Effector memory CD4-positive, alpha-beta T cell (primary cell): Measurements from ENCODE around the gene CHD9NB.

Source experiments
- DNase-seq, 3 donors: peaks; one replicate each; pipeline ENCODE4 v3.0.0-alpha.2; 2020
- H3K27ac ChIP-seq: 2 replicates; pipeline ENCODE4 v1.7.0; 2013; ENCODE audit warnings: mild to moderate bottlenecking, low read length, moderate library complexity; ENCODE audit not compliant: insufficient read depth, poor library complexity, severe bottlenecking
- H3K27me3 ChIP-seq: replicated peaks from 2 replicates; pipeline ENCODE4 v1.7.0; 2013; ENCODE audit warnings: mild to moderate bottlenecking, low read length; ENCODE audit not compliant: insufficient read depth, control insufficient read depth, poor library complexity, severe bottlenecking
- H3K36me3 ChIP-seq: 2 replicates; pipeline ENCODE4 v1.7.0; 2013; ENCODE audit warnings: mild to moderate bottlenecking, low read length, moderate library complexity; ENCODE audit not compliant: control insufficient read depth, insufficient read depth
- H3K4me1 ChIP-seq: 2 replicates; pipeline ENCODE4 v1.7.0; 2013; ENCODE audit warnings: low read length, mild to moderate bottlenecking; ENCODE audit not compliant: control insufficient read depth, insufficient read depth, poor library complexity, severe bottlenecking
- H3K4me3 ChIP-seq: 2 replicates; pipeline ENCODE4 v1.7.0; 2013; ENCODE audit warnings: low read length, low read depth, mild to moderate bottlenecking; ENCODE audit not compliant: insufficient read depth, poor library complexity, severe bottlenecking
- H3K9me3 ChIP-seq: 2 replicates; pipeline ENCODE4 v1.7.0; 2013; ENCODE audit warnings: mild to moderate bottlenecking, low read length, moderate library complexity; ENCODE audit not compliant: control insufficient read depth

Gene CHD9NB

GRCh38 chr16:53073022-53073421 lies 20.3 kb upstream of the CHD9NB start:
- no peak for DNase-seq

GRCh38 chr16:53071748-53072301 lies 19.1 kb upstream of the CHD9NB start:
- H3K27ac ChIP-seq, result no peak overlapping the region
- no peaks in the 10 kb centered on the region for H3K4me1 ChIP-seq
- H3K9me3 ChIP-seq, result no peaks in the 10 kb centered on the region
- H3K4me3 ChIP-seq, result no peak overlapping the region
- H3K27me3 ChIP-seq, result no peaks in the 10 kb centered on the region
- DNase-seq, result no peak
- H3K36me3 ChIP-seq, result no peaks in the 10 kb centered on the region

More at GRCh38 chr16:53073022-53073421, 20.3 kb upstream of the CHD9NB start:
- Histone ChIP-seq H3K27me3 (no peaks in the 10 kb centered on the region), H3K27ac (no peak overlapping the region), H3K36me3 (no peaks in the 10 kb centered on the region), H3K4me1 (no peaks in the 10 kb centered on the region), H3K4me3 (no peak overlapping the region), H3K9me3 (no peaks in the 10 kb centered on the region)

GRCh38 chr16:53069772-53070171 lies 17.1 kb upstream of the CHD9NB start:
- no peaks in the 10 kb centered on the region for H3K36me3 ChIP-seq
- H3K9me3 ChIP-seq, result no peaks in the 10 kb centered on the region
- H3K27ac ChIP-seq, result no peak overlapping the region
- no peaks in the 10 kb centered on the region for H3K27me3 ChIP-seq
- H3K4me1 ChIP-seq, result no peaks in the 10 kb centered on the region
- no peak overlapping the region for H3K4me3 ChIP-seq
- DNase-seq, result no peak

- H3K4me1 ChIP-seq, result no peaks in the 10 kb centered on the region
- H3K4me3 ChIP-seq, result no peak overlapping the region
- no peak for DNase-seq
- no peaks in the 10 kb centered on the region for H3K27me3 ChIP-seq
- no peak overlapping the region for H3K27ac ChIP-seq
- no peaks in the 10 kb centered on the region for H3K9me3 ChIP-seq
- H3K36me3 ChIP-seq, result no peaks in the 10 kb centered on the region
Observed at GRCh38 chr16:53068423-53068833, 15.7 kb upstream of the CHD9NB start.

GRCh38 chr16:53067675-53068074 lies 15.0 kb upstream of the CHD9NB start:
- H3K27ac ChIP-seq, result no peak overlapping the region
- H3K27me3 ChIP-seq, result no peaks in the 10 kb centered on the region
- H3K36me3 ChIP-seq, result no peaks in the 10 kb centered on the region
- no peaks in the 10 kb centered on the region for H3K4me1 ChIP-seq
- no peak for DNase-seq
- H3K4me3 ChIP-seq, result no peak overlapping the region
- no peaks in the 10 kb centered on the region for H3K9me3 ChIP-seq

GRCh38 chr16:53065461-53066061 lies 12.9 kb upstream of the CHD9NB start:
- Histone ChIP-seq H3K9me3 (no peaks in the 10 kb centered on the region), H3K27me3 (no peaks in the 10 kb centered on the region), H3K4me3 (no peak overlapping the region), H3K36me3 (no peaks in the 10 kb centered on the region), H3K27ac (no peak overlapping the region), H3K4me1 (peaks cover 6% of the 10 kb centered on the region)
- DNase-seq, result no peak

GRCh38 chr16:53064081-53064578 lies 11.4 kb upstream of the CHD9NB start:
- Histone ChIP-seq H3K4me1 (peaks cover 6% of the 10 kb centered on the region), H3K27ac (no peak overlapping the region), H3K4me3 (no peak overlapping the region), H3K27me3 (no peaks in the 10 kb centered on the region), H3K9me3 (no peaks in the 10 kb centered on the region), H3K36me3 (no peaks in the 10 kb centered on the region)
- no peak for DNase-seq

- Histone ChIP-seq H3K36me3 (no peaks in the 10 kb centered on the region), H3K4me3 (no peak overlapping the region), H3K9me3 (no peaks in the 10 kb centered on the region), H3K4me1 (peaks cover 6% of the 10 kb centered on the region), H3K27me3 (no peaks in the 10 kb centered on the region), H3K27ac (no peak overlapping the region)
- no peak for DNase-seq
Observed at GRCh38 chr16:53061701-53062159, 9.0 kb upstream of the CHD9NB start.

- Histone ChIP-seq H3K27me3 (no peaks in the 10 kb centered on the region), H3K36me3 (no peaks in the 10 kb centered on the region), H3K9me3 (no peaks in the 10 kb centered on the region), H3K4me1 (peaks cover 6% of the 10 kb centered on the region), H3K27ac (no peak overlapping the region), H3K4me3 (no peak overlapping the region)
- no peak for DNase-seq
Observed at GRCh38 chr16:53061256-53061655, 8.6 kb upstream of the CHD9NB start.

GRCh38 chr16:53059672-53060071 lies 7.0 kb upstream of the CHD9NB start:
- no peak for DNase-seq
- Histone ChIP-seq H3K27ac (no peak overlapping the region), H3K4me3 (no peak overlapping the region), H3K4me1 (peaks cover 16% of the 10 kb centered on the region), H3K36me3 (no peaks in the 10 kb centered on the region), H3K27me3 (no peaks in the 10 kb centered on the region), H3K9me3 (no peaks in the 10 kb centered on the region)
